HG03342 (cell line): ENCODE results near the gene TOX2.

ENCODE experiments used
- ATAC-seq: cut with Tn5 transposase; IDR thresholded peaks from one replicate; pipeline ENCODE4 v1.9.1; 2021; ENCODE audit warnings: mild to moderate bottlenecking, moderate library complexity; ENCODE audit not compliant: unreplicated experiment

Gene TOX2

GRCh38 chr20:43955750-43956191 is 41.1 kb downstream of the TOX2 start:
- no peak for ATAC-seq

- ATAC-seq: no peak
Measured at GRCh38 chr20:43957392-43957791, 42.7 kb downstream of the TOX2 start.

GRCh38 chr20:43958626-43959025 is 44.0 kb downstream of the TOX2 start:
- no peak for ATAC-seq

DNA sequence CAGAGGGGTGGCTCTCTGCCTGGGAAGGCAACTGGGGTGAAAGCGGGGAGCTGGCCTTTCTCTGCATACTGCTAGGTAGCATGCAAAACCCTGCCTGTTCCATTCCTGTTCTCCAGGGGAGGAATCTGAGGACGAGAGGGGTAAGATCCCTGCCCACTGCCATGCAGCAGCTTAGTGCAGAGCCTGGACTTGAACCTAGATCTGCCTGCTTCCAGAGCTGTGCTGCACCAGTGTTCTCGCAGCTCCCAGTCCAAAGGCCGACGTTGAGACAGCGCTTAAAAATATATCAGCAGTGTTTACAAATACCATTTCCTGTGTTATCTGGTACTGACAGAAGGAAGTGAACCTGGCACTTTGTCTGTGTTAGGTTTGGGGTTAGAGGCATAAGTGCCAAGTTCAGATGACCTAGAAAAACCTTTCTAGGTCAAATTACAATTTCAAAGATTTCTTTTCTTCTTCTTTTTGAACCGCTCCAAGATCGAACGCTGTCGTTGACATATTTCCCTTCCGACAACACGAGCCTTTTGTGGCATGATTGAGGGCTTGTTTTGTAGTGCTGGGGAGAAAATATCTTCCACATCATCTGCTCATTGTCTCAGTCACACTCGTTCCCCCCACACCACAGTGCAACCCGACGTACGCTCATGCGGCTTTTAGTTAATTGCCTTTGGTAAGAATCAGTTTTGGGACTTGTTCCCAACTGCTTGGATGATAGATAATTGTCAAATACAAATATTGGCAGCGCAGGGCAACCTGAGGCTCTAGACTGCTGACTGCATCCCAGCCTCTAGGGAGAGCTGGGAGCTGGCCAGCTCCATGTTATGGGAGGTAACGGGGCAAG is 44.6 kb downstream of the TOX2 start:
- no peak for ATAC-seq

DNA sequence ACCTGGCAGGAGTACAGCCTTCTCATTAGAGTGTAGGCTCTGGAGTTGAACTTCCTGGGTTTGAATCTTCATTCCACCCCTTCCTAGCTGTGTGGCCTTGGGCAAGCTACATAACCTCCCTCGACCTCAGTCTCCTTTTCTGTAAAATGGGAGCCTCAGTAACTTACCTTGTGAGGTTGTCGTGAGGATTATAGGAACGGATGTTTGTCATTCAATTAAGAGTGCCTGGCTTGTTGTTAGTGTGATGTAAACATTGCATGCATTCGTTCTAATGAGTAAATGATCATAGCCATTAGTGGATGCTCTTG is 45.2 kb downstream of the TOX2 start:
- no peak for ATAC-seq

DNA sequence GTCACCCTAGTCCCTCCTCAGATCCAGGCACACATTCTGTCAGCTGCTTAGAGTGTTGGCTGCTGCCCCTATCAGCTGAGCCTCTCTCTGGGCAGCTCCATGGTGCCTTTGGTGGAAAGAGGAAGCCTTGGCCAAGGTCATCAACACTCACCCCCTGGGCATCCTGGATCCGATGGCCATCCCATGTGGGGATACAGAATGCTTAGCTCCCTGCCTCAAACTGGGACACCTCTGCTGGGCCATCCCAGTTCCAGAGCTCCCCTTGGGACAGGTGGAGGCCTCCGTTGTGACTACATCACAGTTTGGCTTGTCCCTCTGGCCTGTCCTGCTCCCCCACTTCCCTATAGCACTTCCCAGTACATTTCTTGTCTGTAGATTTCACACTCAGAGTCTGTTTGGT is 45.6 kb downstream of the TOX2 start:
- ATAC-seq: no peak

DNA sequence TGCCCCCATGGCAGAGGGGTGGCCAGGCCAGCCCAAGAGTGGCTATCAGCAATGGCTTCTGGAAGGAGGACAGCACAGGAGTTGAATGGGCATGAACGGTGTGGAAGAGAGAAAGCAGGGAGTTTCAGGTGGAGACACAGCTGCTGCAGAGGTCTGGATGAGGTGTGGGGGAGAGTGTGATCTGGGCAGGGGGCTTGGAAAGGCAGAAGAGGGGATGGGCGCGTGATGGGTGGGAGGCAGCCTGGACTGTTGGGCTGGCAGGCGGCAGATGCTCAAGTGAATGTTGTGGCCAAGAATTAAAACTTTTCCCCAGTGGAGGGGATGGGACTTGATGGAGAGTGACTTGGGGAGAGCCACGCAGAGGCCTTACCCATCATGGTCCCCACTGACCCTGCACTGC is 46.5 kb downstream of the TOX2 start:
- ATAC-seq: no peak

- ATAC-seq: no peak
Measured at GRCh38 chr20:43961541-43962471, 47.2 kb downstream of the TOX2 start.

GRCh38 chr20:43962530-43962929 is 47.9 kb downstream of the TOX2 start:
- ATAC-seq: no peak

GRCh38 chr20:43963233-43963632 is 48.6 kb downstream of the TOX2 start:
- no peak for ATAC-seq

DNA sequence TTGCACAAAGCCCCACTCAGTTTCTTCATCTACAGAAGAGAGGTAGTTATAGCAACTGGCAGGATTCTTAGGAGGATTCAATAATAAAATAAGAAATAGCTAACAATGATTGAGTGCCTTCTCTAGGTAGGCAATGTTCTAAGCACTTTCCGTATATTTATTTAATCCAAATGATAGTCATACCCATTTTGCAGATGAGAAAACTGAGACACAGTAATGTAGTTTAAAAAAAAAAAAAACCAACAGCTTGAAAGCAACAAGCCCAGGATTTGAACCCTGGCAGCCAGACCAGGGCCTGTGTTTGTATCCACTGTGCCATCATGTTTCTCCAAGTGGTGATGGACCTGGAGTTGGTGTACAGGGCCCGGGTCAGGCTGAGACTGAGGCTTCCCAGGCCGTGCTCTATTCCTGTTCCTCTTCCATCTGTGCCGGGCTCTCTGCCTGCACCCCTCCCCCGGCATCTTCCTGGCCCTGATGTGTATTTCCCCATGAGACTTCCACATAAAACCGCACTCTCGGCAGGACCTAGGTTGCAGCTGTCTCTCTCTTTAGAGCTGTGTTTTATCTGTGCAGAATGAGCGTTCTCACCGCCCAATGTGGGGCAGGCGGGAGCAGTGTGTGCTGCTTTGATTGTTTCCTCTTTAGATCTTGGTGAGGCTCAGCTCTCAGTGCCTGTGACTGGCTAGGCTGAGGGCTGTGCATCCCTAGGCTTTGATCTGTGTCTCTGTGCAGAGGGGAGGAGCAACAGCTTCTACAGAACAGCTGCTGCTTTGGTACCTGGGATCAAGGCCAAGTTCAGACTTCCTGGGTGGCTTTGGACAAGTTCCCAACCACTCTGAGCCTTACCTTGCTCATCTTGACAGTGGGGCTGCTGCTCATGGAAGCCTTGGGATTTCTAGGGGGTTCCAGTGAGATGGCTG is 49.5 kb downstream of the TOX2 start:
- no peak for ATAC-seq

DNA sequence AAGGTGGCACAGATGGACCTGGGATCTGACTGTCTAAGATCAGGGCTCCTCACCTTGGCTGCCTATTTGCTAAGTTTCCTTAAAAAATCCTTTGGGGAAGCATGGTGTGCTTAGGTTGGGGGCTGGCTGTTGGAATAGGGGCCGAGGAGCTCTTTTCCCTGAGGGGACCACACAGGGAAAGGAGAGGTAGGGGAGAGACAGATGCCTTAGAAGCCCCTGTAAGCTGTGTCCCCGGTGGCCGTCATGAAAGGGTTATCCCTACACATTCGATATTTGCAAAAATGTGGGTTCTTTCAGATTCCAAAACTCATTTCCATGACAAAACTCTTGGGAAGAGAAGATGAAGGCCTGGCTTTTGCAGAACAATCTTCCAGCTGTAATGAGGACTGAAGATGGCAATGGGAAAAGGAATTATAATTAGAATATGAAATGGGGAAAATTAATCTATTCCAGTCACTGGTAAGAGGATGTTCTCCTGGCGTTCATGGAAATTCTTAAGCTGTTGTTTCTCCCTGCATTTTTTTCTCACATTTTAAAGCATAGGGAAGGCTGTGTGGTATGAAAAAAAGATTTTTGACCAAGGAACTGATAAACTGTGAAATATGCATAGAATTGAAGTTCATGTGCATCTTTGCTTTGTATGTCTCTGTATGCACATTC is 53.8 kb downstream of the TOX2 start:
- no peak for ATAC-seq

GRCh38 chr20:43969028-43969447 is 54.4 kb downstream of the TOX2 start:
- no peak for ATAC-seq

DNA sequence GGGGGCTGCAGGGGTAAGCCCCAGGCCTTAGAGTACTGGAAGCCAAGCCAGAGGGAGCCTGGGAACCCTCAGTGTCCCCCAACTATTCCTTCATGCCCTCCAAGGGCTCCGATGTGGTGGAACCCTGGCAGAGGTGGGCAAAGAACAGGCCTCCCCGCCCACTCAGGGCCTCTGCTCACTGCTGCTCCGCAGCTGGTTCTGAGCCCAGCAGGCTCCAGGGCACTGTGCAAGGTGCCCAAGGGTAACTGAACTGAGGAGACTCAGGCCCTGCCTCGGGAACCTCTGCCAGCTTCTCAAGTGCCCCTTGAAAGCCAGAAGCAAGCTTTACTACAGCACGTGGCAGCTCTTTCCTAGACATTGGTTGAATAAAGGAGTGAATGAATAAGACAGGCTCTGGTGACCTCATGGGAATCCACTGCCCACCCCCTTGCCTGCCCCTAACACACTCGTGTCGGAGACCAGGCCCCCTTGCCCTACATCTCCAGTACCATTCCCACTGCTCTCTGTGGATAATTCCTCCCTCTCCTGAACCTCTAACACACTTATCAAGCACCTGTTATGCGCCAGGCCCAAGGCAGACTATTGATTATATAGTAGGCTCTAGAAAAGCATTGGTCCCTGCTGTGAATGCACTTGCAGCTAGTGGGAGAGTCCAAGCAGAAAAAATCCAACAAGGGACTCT is 55.0 kb downstream of the TOX2 start:
- ATAC-seq: no peak

GRCh38 chr20:43971267-43971666 is 56.6 kb downstream of the TOX2 start:
- ATAC-seq: no peak

- no peak for ATAC-seq
Measured at GRCh38 chr20:43972051-43972450, 57.4 kb downstream of the TOX2 start.

DNA sequence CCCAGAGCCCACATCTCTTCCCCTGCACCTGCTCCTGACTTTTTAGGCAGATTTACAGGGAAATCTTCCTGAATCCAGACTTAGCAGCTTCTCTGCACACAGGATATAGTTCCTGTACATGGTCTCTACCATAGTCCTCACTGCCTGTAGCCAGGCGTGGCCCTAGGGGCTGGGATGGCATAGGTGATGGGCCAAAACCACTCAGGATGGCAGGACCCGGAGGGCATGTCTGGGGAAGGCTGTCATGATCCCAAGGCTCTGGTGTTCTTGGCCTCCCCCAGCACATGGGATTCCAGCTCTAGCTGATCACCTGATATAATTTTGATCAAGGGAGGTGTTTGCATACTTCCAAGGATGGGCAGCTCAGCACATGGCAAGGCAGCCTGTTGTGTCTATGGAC is 58.0 kb downstream of the TOX2 start:
- no peak for ATAC-seq

DNA sequence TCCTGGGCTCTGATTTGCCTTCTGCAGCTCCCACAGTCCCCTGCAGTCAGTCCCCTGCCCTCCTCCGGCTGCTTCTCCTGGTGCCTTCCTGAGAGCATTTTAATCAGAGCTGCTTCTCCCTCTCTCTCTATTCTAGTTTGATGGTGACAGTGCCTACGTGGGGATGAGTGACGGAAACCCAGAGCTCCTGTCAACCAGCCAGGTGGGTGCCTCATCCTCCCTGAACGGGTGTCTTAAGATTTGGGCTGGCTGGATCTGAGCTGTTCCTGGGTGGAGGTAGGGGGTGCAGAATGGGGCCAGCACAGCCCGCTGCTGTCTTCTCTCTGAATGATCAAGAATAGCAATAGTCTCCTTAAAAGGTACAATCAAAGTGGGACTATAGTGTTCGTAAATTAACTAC is 58.6 kb downstream of the TOX2 start:
- ATAC-seq: no peak

DNA sequence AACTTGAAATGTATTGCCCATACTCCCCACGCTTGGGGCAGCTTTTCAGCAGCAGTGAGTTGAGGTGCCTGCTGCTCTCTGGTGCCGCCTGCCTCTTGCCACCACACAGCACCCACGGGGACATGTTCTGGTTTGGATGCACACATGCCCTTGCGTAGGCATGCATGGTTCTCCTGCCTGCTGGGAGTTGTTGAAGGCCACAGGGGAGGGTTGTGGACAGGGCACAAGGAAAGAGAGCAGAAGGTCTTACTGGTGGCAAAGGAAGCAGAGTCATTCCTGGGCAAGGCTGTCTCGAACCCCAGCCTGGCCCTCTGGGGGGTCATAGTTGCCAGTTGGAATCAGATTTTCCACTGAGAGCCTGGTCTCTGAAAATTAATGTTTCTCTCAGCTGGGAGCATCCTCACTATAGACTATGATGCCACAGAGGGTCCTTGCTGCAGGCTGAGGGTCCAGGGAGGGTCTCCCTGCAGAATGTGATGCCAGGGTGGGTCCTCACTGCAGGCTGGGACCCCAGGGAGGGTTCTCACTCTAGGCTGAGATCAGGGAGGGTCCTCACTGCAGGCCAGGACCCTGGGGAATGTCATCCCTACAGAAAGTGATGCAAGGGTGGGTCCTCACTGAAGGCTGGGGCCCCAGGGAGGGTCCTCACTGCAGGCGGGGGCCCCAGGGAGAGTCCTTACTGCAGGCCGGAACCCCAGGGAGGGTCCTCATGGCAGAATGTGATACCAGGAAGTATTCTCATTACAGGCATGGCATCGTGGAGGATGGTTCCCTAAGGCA is 59.2 kb downstream of the TOX2 start:
- no peak for ATAC-seq
